ENCODE results near the gene IL19. TPM values are rescaled to one million over a fixed set of nuclear protein-coding genes. Genes with fewer than 3 reads are reported as not detected.
A peak's percentile ranks its signal among the peaks of the same experiment; 100 is the strongest.

IL19 gene
- total and polyA plus RNA-seq, 8 donors = not detected

- H3K36me3 ChIP-seq = no peaks in the 10 kb centered on the region
- no peaks in the 10 kb centered on the region for H3K9me3 ChIP-seq
- WGBS, 2 donors = 43 to 47% methylated on average over 2 of the region's 2 CpGs
- no peaks in the 10 kb centered on the region for H3K27me3 ChIP-seq
- H3K27ac ChIP-seq = no peak overlapping the region
- intact Hi-C loops (cut with DNase I) = no loop called here
- H3K4me1 ChIP-seq = no peaks in the 10 kb centered on the region
- FAIRE-seq (no peak), ATAC-seq (peak in 2 of 4 donors; percentile 71 to 83), DNase-seq (no peak)
- no peak overlapping the region for H3K4me3 ChIP-seq
- no peak for TF ChIP-seq CTCF (IDR thresholded peaks at IDR 0.05)
Measured at GRCh38 chr1:206808615-206809014, 38.0 kb downstream of the IL19 start.

GRCh38 chr1:206809504-206810084 is 39.0 kb downstream of the IL19 start:
- Histone ChIP-seq H3K4me3 (no peak overlapping the region), H3K27ac (no peak overlapping the region), H3K4me1 (no peaks in the 10 kb centered on the region), H3K27me3 (no peaks in the 10 kb centered on the region), H3K9me3 (no peaks in the 10 kb centered on the region), H3K36me3 (no peaks in the 10 kb centered on the region)
- FAIRE-seq (no peak), ATAC-seq (peak in 3 of 4 donors; percentile 78 to 88 (median 84)), DNase-seq (peak in 2 of 6 donors; percentile 13 to 24)
- TF ChIP-seq CTCF (IDR thresholded peaks at IDR 0.05) = peak in 3 of 4 donors; percentile 10 to 30 (median 17)
- WGBS, 2 donors = 51 to 52% methylated on average over 4 of the region's 4 CpGs
- intact Hi-C loops (cut with DNase I) = no loop called here

- 78 to 81% methylated on average over 2 of the region's 2 CpGs for WGBS, 2 donors
- TF ChIP-seq CTCF (IDR thresholded peaks at IDR 0.05) = no peak
- intact Hi-C loops (cut with DNase I) = no loop called here
- FAIRE-seq (no peak), ATAC-seq (no peak), DNase-seq (no peak)
- no peak overlapping the region for H3K4me3 ChIP-seq
- peaks cover 0 to 3% (median 0%) of the 10 kb centered on the region in 3 donors for H3K4me1 ChIP-seq
- H3K27ac ChIP-seq = no peak overlapping the region
- no peaks in the 10 kb centered on the region for H3K36me3 ChIP-seq
- no peaks in the 10 kb centered on the region for H3K27me3 ChIP-seq
- no peaks in the 10 kb centered on the region for H3K9me3 ChIP-seq
Measured at GRCh38 chr1:206812471-206812870, 41.9 kb downstream of the IL19 start.

GRCh38 chr1:206814716-206815341 is 44.3 kb downstream of the IL19 start:
- no peak for TF ChIP-seq CTCF (IDR thresholded peaks at IDR 0.05)
- Histone ChIP-seq H3K27me3 (no peaks in the 10 kb centered on the region), H3K4me1 (peaks cover 0 to 3% (median 0%) of the 10 kb centered on the region in 3 donors), H3K36me3 (no peaks in the 10 kb centered on the region), H3K4me3 (no peak overlapping the region), H3K9me3 (no peaks in the 10 kb centered on the region), H3K27ac (no peak overlapping the region)
- WGBS, 2 donors = 66 to 77% methylated on average over 2 of the region's 2 CpGs
- intact Hi-C loops (cut with DNase I) = no loop called here
- no peak for DNase-seq
- ATAC-seq = no peak
- no peak for FAIRE-seq

All from pancreas (tissue), 10 donors.